ENCODE results near the gene MON1A. TPM values are rescaled to one million over a fixed set of nuclear protein-coding genes. Genes with fewer than 3 reads are reported as not detected.
A peak's percentile ranks its signal among the peaks of the same experiment; 100 is the strongest.

The MON1A gene
- total and polyA plus RNA-seq, 12 donors: 10.6 to 21.9 (median 14.1) TPM

DNA sequence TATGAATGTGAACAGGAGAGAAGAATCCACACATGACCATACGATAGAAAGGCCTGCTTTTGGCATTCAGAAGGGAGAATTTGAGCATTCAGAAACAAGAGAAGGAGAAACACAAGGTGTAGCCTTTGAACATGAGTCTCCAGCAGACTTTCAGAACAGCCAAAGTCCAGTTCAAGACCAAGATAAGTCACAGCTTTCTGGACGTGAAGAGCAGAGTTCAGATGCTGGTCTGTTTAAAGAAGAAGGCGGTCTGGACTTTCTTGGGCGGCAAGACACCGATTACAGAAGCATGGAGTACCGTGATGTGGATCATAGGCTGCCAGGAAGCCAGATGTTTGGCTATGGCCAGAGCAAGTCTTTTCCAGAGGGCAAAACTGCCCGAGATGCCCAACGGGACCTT, 38.7 kb upstream of the MON1A start:
- Histone ChIP-seq H3K4me3 (no peak overlapping the region), H3K9me3 (replicated peaks in 1 of 3) (no peaks in the 10 kb centered on the region), H3K27ac (peak overlapping the region in 2 of 5 donors; percentile 34 to 67), H3K27me3 (no peaks in the 10 kb centered on the region), H3K36me3 (replicated peaks in 1 of 2) (peaks cover 0 to 18% of the 10 kb centered on the region in 2 donors), H3K4me1 (replicated peaks in 1 of 2) (peaks cover 25 to 44% of the 10 kb centered on the region in 2 donors)
- DNase-seq: no peak
- TF ChIP-seq, protein P1, sequence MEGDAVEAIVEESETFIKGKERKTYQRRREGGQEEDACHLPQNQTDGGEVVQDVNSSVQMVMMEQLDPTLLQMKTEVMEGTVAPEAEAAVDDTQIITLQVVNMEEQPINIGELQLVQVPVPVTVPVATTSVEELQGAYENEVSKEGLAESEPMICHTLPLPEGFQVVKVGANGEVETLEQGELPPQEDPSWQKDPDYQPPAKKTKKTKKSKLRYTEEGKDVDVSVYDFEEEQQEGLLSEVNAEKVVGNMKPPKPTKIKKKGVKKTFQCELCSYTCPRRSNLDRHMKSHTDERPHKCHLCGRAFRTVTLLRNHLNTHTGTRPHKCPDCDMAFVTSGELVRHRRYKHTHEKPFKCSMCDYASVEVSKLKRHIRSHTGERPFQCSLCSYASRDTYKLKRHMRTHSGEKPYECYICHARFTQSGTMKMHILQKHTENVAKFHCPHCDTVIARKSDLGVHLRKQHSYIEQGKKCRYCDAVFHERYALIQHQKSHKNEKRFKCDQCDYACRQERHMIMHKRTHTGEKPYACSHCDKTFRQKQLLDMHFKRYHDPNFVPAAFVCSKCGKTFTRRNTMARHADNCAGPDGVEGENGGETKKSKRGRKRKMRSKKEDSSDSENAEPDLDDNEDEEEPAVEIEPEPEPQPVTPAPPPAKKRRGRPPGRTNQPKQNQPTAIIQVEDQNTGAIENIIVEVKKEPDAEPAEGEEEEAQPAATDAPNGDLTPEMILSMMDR (IDR thresholded peaks at IDR 0.05): no peak
- TF ChIP-seq POLR2A (IDR thresholded peaks at IDR 0.05): no peak
- intact Hi-C loops (cut with DNase I): no loop called here
- 94 to 97% (median 95%) methylated on average over 8 of the region's 8 CpGs for WGBS, 4 donors

DNA sequence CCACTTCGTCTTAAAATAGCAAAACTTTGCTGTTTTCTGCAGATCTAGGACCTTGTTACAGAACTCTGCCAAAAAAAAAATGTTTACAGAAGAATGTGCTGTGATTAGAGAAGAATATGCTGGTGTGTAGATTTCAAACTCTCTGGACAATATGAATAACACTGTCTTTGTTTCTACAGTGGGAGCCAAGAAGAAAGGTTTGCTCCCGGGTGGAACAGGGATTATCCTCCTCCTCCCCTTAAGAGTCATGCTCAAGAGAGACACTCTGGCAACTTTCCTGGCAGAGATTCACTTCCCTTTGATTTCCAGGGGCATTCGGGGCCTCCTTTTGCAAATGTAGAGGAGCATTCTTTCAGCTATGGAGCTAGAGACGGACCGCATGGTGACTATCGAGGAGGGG, 37.7 kb upstream of the MON1A start:
- peaks cover 0 to 17% of the 10 kb centered on the region in 2 donors for H3K36me3 ChIP-seq (replicated peaks in 1 of 2)
- intact Hi-C loops (cut with DNase I): no loop called here
- H3K27me3 ChIP-seq: no peaks in the 10 kb centered on the region
- H3K4me3 ChIP-seq: no peak overlapping the region
- 49 to 56% (median 52%) methylated on average over 6 of the region's 6 CpGs for WGBS, 4 donors
- peak in 3 of 7 donors; percentile 15 to 49 (median 27) for DNase-seq
- TF ChIP-seq, protein P1 (IDR thresholded peaks at IDR 0.05): no peak
- no peak for TF ChIP-seq POLR2A (IDR thresholded peaks at IDR 0.05)
- peaks cover 17 to 34% of the 10 kb centered on the region in 2 donors for H3K4me1 ChIP-seq (replicated peaks in 1 of 2)
- no peaks in the 10 kb centered on the region for H3K9me3 ChIP-seq (replicated peaks in 1 of 3)
- peak overlapping the region in 4 of 5 donors; percentile 6 to 67 (median 32) for H3K27ac ChIP-seq

DNA sequence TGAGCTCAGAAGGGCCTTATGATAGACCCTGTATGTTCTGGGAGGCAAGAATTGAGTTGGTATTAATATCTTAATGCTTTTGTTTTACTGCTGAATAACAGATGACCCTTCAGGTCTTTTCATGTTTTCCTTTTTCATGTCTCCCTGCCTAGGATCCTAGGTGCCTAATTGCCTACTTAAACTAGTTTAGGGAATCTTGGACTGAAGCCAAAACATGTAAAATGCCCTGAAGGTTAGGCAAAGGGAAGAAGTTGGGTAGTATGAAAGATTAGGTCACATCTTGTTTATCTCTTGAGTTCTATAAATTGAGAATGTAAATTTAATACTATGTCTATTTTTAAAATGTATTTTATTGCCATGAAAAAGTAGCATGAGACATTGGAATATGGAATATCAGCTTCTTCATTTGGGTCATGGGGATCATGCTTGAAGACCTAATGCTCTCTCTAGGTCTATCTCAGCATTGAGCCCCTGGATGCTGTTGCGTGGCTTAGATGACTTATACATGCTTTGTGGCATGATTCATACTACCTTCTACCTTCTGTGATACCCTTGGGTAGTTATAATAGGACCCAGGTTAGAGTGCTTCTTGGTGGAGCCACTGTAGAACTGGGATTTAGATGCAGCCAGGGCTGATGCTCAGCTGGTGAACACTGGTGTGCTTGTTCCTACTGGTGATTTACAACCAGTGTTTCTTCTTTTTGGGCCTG, 36.8 kb upstream of the MON1A start:
- H3K27ac ChIP-seq: peak overlapping the region in 4 of 5 donors; percentile 6 to 34 (median 23)
- H3K36me3 ChIP-seq (replicated peaks in 1 of 2): peaks cover 0 to 17% of the 10 kb centered on the region in 2 donors
- H3K4me1 ChIP-seq (replicated peaks in 1 of 2): peaks cover 17 to 34% of the 10 kb centered on the region in 2 donors
- 50 to 93% (median 83%) methylated on average over 1 of the region's 1 CpG for WGBS, 4 donors
- no peaks in the 10 kb centered on the region for H3K9me3 ChIP-seq (replicated peaks in 1 of 3)
- TF ChIP-seq, protein P1 (IDR thresholded peaks at IDR 0.05): no peak
- TF ChIP-seq POLR2A (IDR thresholded peaks at IDR 0.05): no peak
- no peaks in the 10 kb centered on the region for H3K27me3 ChIP-seq
- intact Hi-C loops (cut with DNase I): no loop called here
- H3K4me3 ChIP-seq: no peak overlapping the region
- peak in 3 of 7 donors; percentile 8 to 25 (median 9) for DNase-seq

DNA sequence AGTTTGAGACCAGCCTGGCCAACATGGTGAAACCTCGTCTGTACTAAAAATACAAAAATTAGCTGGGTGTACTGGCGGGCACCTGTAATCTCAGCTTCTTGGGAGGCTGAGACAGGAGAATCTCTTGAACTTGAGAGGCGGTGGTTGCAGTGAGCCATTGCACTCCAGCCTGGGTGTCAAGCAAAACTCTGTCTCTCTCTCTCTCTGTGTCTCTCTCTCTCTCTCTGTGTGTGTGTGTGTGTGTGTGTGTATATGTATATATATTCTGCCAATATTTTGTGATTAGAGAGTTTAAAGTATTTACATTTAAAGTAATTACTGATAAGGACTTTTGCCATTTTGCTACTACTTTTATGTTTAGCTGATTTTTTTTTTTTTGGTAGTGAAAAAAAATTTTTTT, 26.0 kb upstream of the MON1A start:
- H3K27ac ChIP-seq: no peak overlapping the region
- H3K27me3 ChIP-seq: no peaks in the 10 kb centered on the region
- no peaks in the 10 kb centered on the region for H3K9me3 ChIP-seq (replicated peaks in 1 of 3)
- H3K4me1 ChIP-seq (replicated peaks in 1 of 2): peaks cover 6 to 15% of the 10 kb centered on the region in 2 donors
- no peak overlapping the region for H3K4me3 ChIP-seq
- 91 to 100% (median 95%) methylated on average over 1 to 3 of the region's 3 CpGs for WGBS, 4 donors
- no peaks in the 10 kb centered on the region for H3K36me3 ChIP-seq (replicated peaks in 1 of 2)
- intact Hi-C loops (cut with DNase I): no loop called here
- DNase-seq: peak in 2 of 7 donors; percentile 3 to 7
- TF ChIP-seq POLR2A (IDR thresholded peaks at IDR 0.05): no peak
- TF ChIP-seq, protein P1 (IDR thresholded peaks at IDR 0.05): no peak
